B cell (primary cell): ENCODE measurements around the gene CLRN2. TPM values are rescaled to one million over a fixed set of nuclear protein-coding genes. Genes with fewer than 3 reads are reported as not detected.

Experiments
- ATAC-seq: fragments of 200-7000 bp; cut with Tn5 transposase; one replicate; pipeline ENCODE4 v1.10.0; 2021; ENCODE audit warnings: low read depth, mild to moderate bottlenecking, moderate number of reproducible peaks, moderate library complexity
- CTCF ChIA-PET: fragments of 350-600 bp; sonication (Branson Sonifier 250); formaldehyde crosslinking; loops from one replicate; lab custom pipeline; 2021; ENCODE audit warnings: antibody characterized with exemption, inconsistent platforms; lab: Charles Lee
- POLR2A ChIA-PET: fragments of 350-600 bp; sonication (Branson Sonifier 250); formaldehyde crosslinking; loops from one replicate; lab custom pipeline; 2021; ENCODE audit warnings: antibody characterized with exemption; lab: Charles Lee
- DNase-seq: peaks from one replicate; pipeline ENCODE4 v3.0.0; 2013
- H2AFZ ChIP-seq: 2 replicates; pipeline ENCODE4 v1.6.1; 2012; ENCODE audit warnings: mild to moderate bottlenecking, low read depth, low read length; ENCODE audit not compliant: insufficient read depth, poor library complexity, severe bottlenecking
- H3K27ac ChIP-seq, 2 donors: 1 replicate in 1 of 2; 2 replicates in 1 of 2; pipeline ENCODE4 v1.5.1; 2012 to 2013; ENCODE audit warnings: low read length in 2 of 2, mild to moderate bottlenecking in 2 of 2, moderate library complexity in 1 of 2
- H3K27me3 ChIP-seq, 4 experiments: fragments of 200-600 bp in 1 of 4; sonication (generic) in 1 of 4; replicated peaks in 1 of 4; 1 replicate in 2 of 4; 2 replicates in 2 of 4; pipeline versions ENCODE4 v1.6.1 to v1.7.0; 2013 to 2016; ENCODE audit warnings: low read length in 3 of 4, mild to moderate bottlenecking in 2 of 4, mixed read lengths in 1 of 4, moderate library complexity in 1 of 4; ENCODE audit not compliant: insufficient read depth in 4 of 4, control insufficient read depth in 3 of 4; ENCODE audit errors: control extremely low read depth in 1 of 4
- H3K36me3 ChIP-seq, 2 experiments: replicated peaks in 1 of 2; 1 replicate in 1 of 2; 2 replicates in 1 of 2; pipeline versions ENCODE4 v1.6.1 to v1.7.1; 2013; ENCODE audit warnings: low read length in 1 of 2; ENCODE audit not compliant: insufficient read depth in 2 of 2, control insufficient read depth in 1 of 2; ENCODE audit errors: control extremely low read depth in 1 of 2, extremely low read depth in 1 of 2
- H3K4me1 ChIP-seq, 2 donors: fragments of 200-600 bp in 1 of 2; sonication (generic) in 1 of 2; 1 replicate in 1 of 2; 2 replicates in 1 of 2; pipeline versions ENCODE4 v1.5.1 to v1.6.1; 2013 to 2017; ENCODE audit warnings: low read length in 2 of 2; ENCODE audit not compliant: control insufficient read depth in 2 of 2, insufficient read depth in 2 of 2
- H3K4me2 ChIP-seq: replicated peaks from 2 replicates; pipeline ENCODE3; 2012; ENCODE audit warnings: mild to moderate bottlenecking, low read depth, low read length; ENCODE audit not compliant: poor library complexity, severe bottlenecking
- H3K4me3 ChIP-seq, 5 experiments: fragments of 200-600 bp in 1 of 5; sonication (generic) in 1 of 5; 1 replicate in 3 of 5; 2 replicates in 2 of 5; pipeline versions ENCODE4 v1.5.1 to v1.7.0; 2011 to 2016; ENCODE audit warnings: low read length in 4 of 5, mild to moderate bottlenecking in 4 of 5, low read depth in 2 of 5, control low read depth in 1 of 5, moderate library complexity in 1 of 5; ENCODE audit not compliant: insufficient read depth in 1 of 5; ENCODE audit errors: control extremely low read depth in 1 of 5, extremely low read depth in 1 of 5
- H3K79me2 ChIP-seq: fragments of 200-600 bp; sonication (generic); one replicate; pipeline ENCODE4 v1.6.0; 2016; ENCODE audit warnings: low read length; ENCODE audit not compliant: control insufficient read depth, insufficient read depth
- H3K9ac ChIP-seq: fragments of 200-600 bp; sonication (generic); 2 replicates; pipeline ENCODE4 v1.6.1; 2017; ENCODE audit warnings: mild to moderate bottlenecking, low read length, moderate library complexity
- H3K9me3 ChIP-seq, 3 donors: one replicate each; pipeline versions ENCODE4 v1.6.1 to v1.7.1; 2013; ENCODE audit warnings: low read length in 2 of 3; ENCODE audit not compliant: control insufficient read depth in 2 of 3, insufficient read depth in 1 of 3; ENCODE audit errors: control extremely low read depth in 1 of 3
- H4K20me1 ChIP-seq: 2 replicates; pipeline ENCODE4 v1.6.0; 2012; ENCODE audit warnings: mild to moderate bottlenecking, low read length; ENCODE audit not compliant: insufficient read depth, control insufficient read depth, poor library complexity, severe bottlenecking
- H3K27ac Mint-ChIP-seq: one replicate; pipeline ENCODE4 v1.8.0; 2021; ENCODE audit warnings: mixed read lengths
- H3K27me3 Mint-ChIP-seq: one replicate; pipeline ENCODE4 v1.8.0; 2021; ENCODE audit warnings: mixed read lengths
- H3K4me1 Mint-ChIP-seq: one replicate; pipeline ENCODE4 v1.8.0; 2021; ENCODE audit warnings: mixed read lengths
- H3K4me3 Mint-ChIP-seq: one replicate; pipeline ENCODE4 v1.8.0; 2021; ENCODE audit warnings: mixed read lengths
- H3K9me3 Mint-ChIP-seq: one replicate; pipeline ENCODE4 v1.8.0; 2022; ENCODE audit warnings: mixed read lengths; ENCODE audit not compliant: insufficient read depth
- CTCF ChIP-seq: fragments of 200-600 bp; IDR thresholded peaks from one replicate; pipeline ENCODE4 v1.8.0; 2022; ENCODE audit warnings: antibody characterized with exemption, mild to moderate bottlenecking
- EZH2 ChIP-seq: IDR thresholded peaks from 2 replicates; pipeline ENCODE4 v1.6.1; 2012; ENCODE audit warnings: borderline replicate concordance, low read depth, mild to moderate bottlenecking, moderate library complexity, low read length; ENCODE audit not compliant: insufficient read depth, poor library complexity, severe bottlenecking
- WGBS: methylation state at CpG from one replicate; pipeline ENCODE4 v1.1.5; 2013; ENCODE audit warnings: missing lambda C conversion rate; ENCODE audit not compliant: insufficient coverage; 5-methylcytosine and 5-hydroxymethylcytosine counted together
- intact Hi-C: fragments of 100-400 bp; cut with micrococcal nuclease; formaldehyde crosslinking; loops from one replicate; pipeline ENCODE4 v1.10.0; 2022
- polyA plus RNA-seq: library from polyadenylated mRNA; depleted of rRNA; stranded (reverse); fragments of >200 nt; gene quantifications from 2 replicates; pipeline ENCODE4 v1.2.3, GENCODE V29; 2012
- total RNA-seq, 2 donors: library from RNA; stranded (reverse); fragments of 120-200 nt in 1 of 2; gene quantifications; 1 replicate in 1 of 2; 2 replicates in 1 of 2; pipeline versions ENCODE4 v1.2.3 to v1.2.4, GENCODE V29; 2013 to 2022

The CLRN2 gene
- total and polyA plus RNA-seq, 2 donors (not counting 1 experiment from before 2014, with no cell fraction given), result not detected

DNA sequence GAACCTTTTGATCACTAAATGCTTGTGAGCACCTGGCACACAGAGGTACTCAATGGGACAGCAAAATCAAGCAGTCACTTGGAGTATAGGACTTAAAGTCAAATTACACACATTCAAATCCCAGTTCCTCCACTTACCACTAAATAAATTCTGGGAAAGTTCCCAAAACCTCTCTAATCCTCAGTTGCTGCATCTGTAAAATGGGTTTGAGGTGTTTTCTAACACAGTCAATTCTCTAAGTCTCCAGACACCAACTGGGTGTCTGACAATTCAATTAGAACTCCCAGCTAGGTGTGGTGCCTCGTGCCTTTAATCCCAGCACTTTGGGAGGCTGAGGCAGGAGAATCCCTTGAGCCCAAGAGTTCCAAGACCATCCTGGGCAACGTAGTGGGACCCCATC, 22.1 kb upstream of the CLRN2 start:
- no peak overlapping the region for H3K4me3 ChIP-seq
- no peaks in the 10 kb centered on the region for H3K27me3 ChIP-seq
- no peak overlapping the region for H3K4me2 ChIP-seq
- H2AFZ ChIP-seq, result no peak overlapping the region
- no peaks in the 10 kb centered on the region for H3K4me1 ChIP-seq
- no peak overlapping the region for H3K9ac ChIP-seq
- Mint-ChIP-seq H3K4me1 (no peaks in the 10 kb centered on the region), H3K9me3 (no peaks in the 10 kb centered on the region), H3K27me3 (no peaks in the 10 kb centered on the region), H3K27ac (no peak overlapping the region), H3K4me3 (no peak overlapping the region)
- CTCF ChIA-PET, result no interaction called here
- TF ChIP-seq EZH2 (no peak), CTCF (no peak)
- no peaks in the 10 kb centered on the region for H4K20me1 ChIP-seq
- POLR2A ChIA-PET, result no interaction called here
- 85% methylated on average over 2 of the region's 2 CpGs for WGBS
- H3K9me3 ChIP-seq, result no peaks in the 10 kb centered on the region
- intact Hi-C loops, result no loop called here
- H3K79me2 ChIP-seq, result no peaks in the 10 kb centered on the region
- ATAC-seq, result no peak
- DNase-seq, result no peak
- peaks cover 0 to 19% of the 10 kb centered on the region in 2 experiments for H3K36me3 ChIP-seq
- no peak overlapping the region for H3K27ac ChIP-seq

DNA sequence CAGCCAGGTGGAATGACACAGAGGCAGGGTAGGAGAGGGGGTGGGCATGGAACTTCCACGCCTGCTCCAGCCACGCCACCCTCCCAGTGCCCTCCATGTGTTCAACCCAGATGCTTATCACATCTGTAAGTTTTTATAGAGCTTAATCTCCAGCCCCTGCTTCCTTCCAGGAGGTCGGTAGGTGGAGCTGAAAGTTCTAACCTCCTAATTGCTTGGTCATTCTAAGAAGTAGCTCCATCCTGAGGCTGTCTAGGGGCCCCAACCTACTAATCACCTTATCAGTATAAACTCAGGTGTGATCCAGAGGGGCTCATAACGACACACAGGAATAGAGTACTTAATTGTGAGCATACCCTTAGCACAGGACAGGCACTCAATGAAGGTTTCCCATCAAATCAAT, 21.3 kb upstream of the CLRN2 start:
- Mint-ChIP-seq H3K27ac (no peak overlapping the region), H3K4me1 (no peaks in the 10 kb centered on the region), H3K9me3 (no peaks in the 10 kb centered on the region), H3K4me3 (no peak overlapping the region), H3K27me3 (no peaks in the 10 kb centered on the region)
- intact Hi-C loops, result no loop called here
- Histone ChIP-seq H3K27me3 (no peaks in the 10 kb centered on the region), H3K36me3 (peaks cover 2 to 21% of the 10 kb centered on the region in 2 experiments), H3K27ac (no peak overlapping the region), H2AFZ (no peak overlapping the region), H3K79me2 (no peaks in the 10 kb centered on the region), H3K4me1 (no peaks in the 10 kb centered on the region), H3K4me2 (no peak overlapping the region), H4K20me1 (no peaks in the 10 kb centered on the region), H3K9me3 (no peaks in the 10 kb centered on the region), H3K4me3 (no peak overlapping the region), H3K9ac (no peak overlapping the region)
- ATAC-seq (no peak), DNase-seq (no peak)
- WGBS, result 14% methylated on average over 1 of the region's 4 CpGs
- TF ChIP-seq CTCF, result no peak
- TF ChIP-seq EZH2, result no peak
- ChIA-PET CTCF (no interaction called here), POLR2A (no interaction called here)
